Measurements from ENCODE around the gene GNPTG.
A peak's percentile ranks its signal among the peaks of the same experiment; 100 is the strongest.
"Not testable (repeated sequence)": the region's sequence is repeated elsewhere in the genome, so short reads cannot be mapped to it uniquely, and the experiment has no call there.

GNPTG gene

GRCh38 chr16:1328136-1328535, 23.6 kb upstream of the GNPTG start:
- H3K9ac ChIP-seq (ENCODE audit: low read length in 2 of 2); H3K4me3 ChIP-seq (ENCODE audit: low read length in 2 of 2); H3K9me3 ChIP-seq (ENCODE audit: control insufficient read depth in 2 of 2, low read length in 2 of 2); H3K27ac ChIP-seq (ENCODE audit: low read length): not testable (repeated sequence)
- H3K36me3 ChIP-seq (ENCODE audit: control insufficient read depth in 2 of 2, insufficient read depth in 2 of 2, low read length in 2 of 2): peaks cover 13 to 14% of the 10 kb centered on the region in 2 donors
- H3K27me3 ChIP-seq (ENCODE audit: control insufficient read depth in 1 of 2, insufficient read depth in 2 of 2, low read length in 2 of 2): peaks cover 9 to 22% of the 10 kb centered on the region in 2 donors
- peaks cover 15% of the 10 kb centered on the region for H3K4me1 ChIP-seq (ENCODE audit: control insufficient read depth, insufficient read depth, low read length)

GRCh38 chr16:1328961-1329360, 22.8 kb upstream of the GNPTG start:
- H3K27me3 ChIP-seq (ENCODE audit: control insufficient read depth in 1 of 2, insufficient read depth in 2 of 2, low read length in 2 of 2): peaks cover 10 to 29% of the 10 kb centered on the region in 2 donors
- H3K4me1 ChIP-seq (ENCODE audit: control insufficient read depth, insufficient read depth, low read length): peaks cover 20% of the 10 kb centered on the region
- H3K9ac ChIP-seq (ENCODE audit: low read length in 2 of 2); H3K4me3 ChIP-seq (ENCODE audit: low read length in 2 of 2); H3K27ac ChIP-seq (ENCODE audit: low read length); H3K36me3 ChIP-seq (ENCODE audit: control insufficient read depth in 2 of 2, insufficient read depth in 2 of 2, low read length in 2 of 2); H3K9me3 ChIP-seq (ENCODE audit: control insufficient read depth in 2 of 2, low read length in 2 of 2): not testable (repeated sequence)

- no peak overlapping the region for H3K27ac ChIP-seq (ENCODE audit: low read length)
- peaks cover 0 to 3% of the 10 kb centered on the region in 2 donors for H3K9me3 ChIP-seq (ENCODE audit: control insufficient read depth in 2 of 2, low read length in 2 of 2)
- H3K27me3 ChIP-seq (ENCODE audit: control insufficient read depth in 1 of 2, insufficient read depth in 2 of 2, low read length in 2 of 2): peaks cover 21 to 43% of the 10 kb centered on the region in 2 donors
- H3K4me1 ChIP-seq (ENCODE audit: control insufficient read depth, insufficient read depth, low read length): peaks cover 24% of the 10 kb centered on the region
- peaks cover 0 to under 1% of the 10 kb centered on the region in 2 donors for H3K36me3 ChIP-seq (ENCODE audit: control insufficient read depth in 2 of 2, insufficient read depth in 2 of 2, low read length in 2 of 2)
- H3K4me3 ChIP-seq (ENCODE audit: low read length in 2 of 2): no peak overlapping the region
- H3K9ac ChIP-seq (ENCODE audit: low read length in 2 of 2): no peak overlapping the region
These were observed 21.3 kb upstream of the GNPTG start for GRCh38 chr16:1330260-1330914.

- Histone ChIP-seq H3K9ac (ENCODE audit: low read length in 2 of 2) (no peak overlapping the region), H3K27ac (ENCODE audit: low read length) (no peak overlapping the region), H3K9me3 (ENCODE audit: control insufficient read depth in 2 of 2, low read length in 2 of 2) (peaks cover 0 to 3% of the 10 kb centered on the region in 2 donors), H3K4me1 (ENCODE audit: control insufficient read depth, insufficient read depth, low read length) (peaks cover 24% of the 10 kb centered on the region), H3K36me3 (ENCODE audit: control insufficient read depth in 2 of 2, insufficient read depth in 2 of 2, low read length in 2 of 2) (no peaks in the 10 kb centered on the region), H3K4me3 (ENCODE audit: low read length in 2 of 2) (peak overlapping the region in 1 of 2 donors; percentile 60), H3K27me3 (ENCODE audit: control insufficient read depth in 1 of 2, insufficient read depth in 2 of 2, low read length in 2 of 2) (peaks cover 24 to 50% of the 10 kb centered on the region in 2 donors)
These were observed 20.6 kb upstream of the GNPTG start for GRCh38 chr16:1330931-1331711.

GRCh38 chr16:1331712-1332617, 19.8 kb upstream of the GNPTG start:
- Histone ChIP-seq H3K27me3 (ENCODE audit: control insufficient read depth in 1 of 2, insufficient read depth in 2 of 2, low read length in 2 of 2) (peaks cover 24 to 51% of the 10 kb centered on the region in 2 donors), H3K4me1 (ENCODE audit: control insufficient read depth, insufficient read depth, low read length) (peaks cover 24% of the 10 kb centered on the region), H3K27ac (ENCODE audit: low read length) (no peak overlapping the region), H3K4me3 (ENCODE audit: low read length in 2 of 2) (peak overlapping the region; percentile 25 to 60), H3K36me3 (ENCODE audit: control insufficient read depth in 2 of 2, insufficient read depth in 2 of 2, low read length in 2 of 2) (no peaks in the 10 kb centered on the region), H3K9ac (ENCODE audit: low read length in 2 of 2) (no peak overlapping the region), H3K9me3 (ENCODE audit: control insufficient read depth in 2 of 2, low read length in 2 of 2) (peaks cover 0 to 3% of the 10 kb centered on the region in 2 donors)

- Histone ChIP-seq H3K4me3 (ENCODE audit: low read length in 2 of 2) (peak overlapping the region in 1 of 2 donors; percentile 60), H3K9ac (ENCODE audit: low read length in 2 of 2) (no peak overlapping the region), H3K9me3 (ENCODE audit: control insufficient read depth in 2 of 2, low read length in 2 of 2) (peaks cover 0 to 3% of the 10 kb centered on the region in 2 donors), H3K27me3 (ENCODE audit: control insufficient read depth in 1 of 2, insufficient read depth in 2 of 2, low read length in 2 of 2) (peaks cover 24 to 51% of the 10 kb centered on the region in 2 donors), H3K36me3 (ENCODE audit: control insufficient read depth in 2 of 2, insufficient read depth in 2 of 2, low read length in 2 of 2) (no peaks in the 10 kb centered on the region), H3K4me1 (ENCODE audit: control insufficient read depth, insufficient read depth, low read length) (peaks cover 24% of the 10 kb centered on the region), H3K27ac (ENCODE audit: low read length) (no peak overlapping the region)
These were observed 19.0 kb upstream of the GNPTG start for GRCh38 chr16:1332618-1333148.

GRCh38 chr16:1333149-1333812, 18.4 kb upstream of the GNPTG start, which contains the start of gene BAIAP3:
BAIAP3 (plus strand) TSS chr16:1333645; CDS start chr16:1338550, 4,905 bp downstream.
- peak within 1 kb of the TSS in 1 of 2 donors; percentile 60 for H3K4me3 ChIP-seq (ENCODE audit: low read length in 2 of 2)
- H3K9ac ChIP-seq (ENCODE audit: low read length in 2 of 2): no peak within 1 kb of the TSS
- no peaks in the 10 kb centered on the region for H3K36me3 ChIP-seq (ENCODE audit: control insufficient read depth in 2 of 2, insufficient read depth in 2 of 2, low read length in 2 of 2)
- H3K9me3 ChIP-seq (ENCODE audit: control insufficient read depth in 2 of 2, low read length in 2 of 2): peaks cover 0 to 3% of the 10 kb centered on the region in 2 donors
- H3K27ac ChIP-seq (ENCODE audit: low read length): no peak within 1 kb of the TSS
- H3K27me3 ChIP-seq (ENCODE audit: control insufficient read depth in 1 of 2, insufficient read depth in 2 of 2, low read length in 2 of 2): peaks cover 24 to 51% of the 10 kb centered on the region in 2 donors
- H3K4me1 ChIP-seq (ENCODE audit: control insufficient read depth, insufficient read depth, low read length): peaks cover 24% of the 10 kb centered on the region

- H3K27ac ChIP-seq (ENCODE audit: low read length): no peak overlapping the region
- peaks cover 24% of the 10 kb centered on the region for H3K4me1 ChIP-seq (ENCODE audit: control insufficient read depth, insufficient read depth, low read length)
- H3K36me3 ChIP-seq (ENCODE audit: control insufficient read depth in 2 of 2, insufficient read depth in 2 of 2, low read length in 2 of 2): no peaks in the 10 kb centered on the region
- H3K9ac ChIP-seq (ENCODE audit: low read length in 2 of 2): no peak overlapping the region
- H3K27me3 ChIP-seq (ENCODE audit: control insufficient read depth in 1 of 2, insufficient read depth in 2 of 2, low read length in 2 of 2): peaks cover 24 to 51% of the 10 kb centered on the region in 2 donors
- peaks cover 0 to 3% of the 10 kb centered on the region in 2 donors for H3K9me3 ChIP-seq (ENCODE audit: control insufficient read depth in 2 of 2, low read length in 2 of 2)
- peak overlapping the region in 1 of 2 donors; percentile 60 for H3K4me3 ChIP-seq (ENCODE audit: low read length in 2 of 2)
These were observed 17.7 kb upstream of the GNPTG start for GRCh38 chr16:1333854-1334700.

GRCh38 chr16:1334739-1335138, 17.0 kb upstream of the GNPTG start:
- Histone ChIP-seq H3K4me1 (ENCODE audit: control insufficient read depth, insufficient read depth, low read length) (peaks cover 24% of the 10 kb centered on the region), H3K27me3 (ENCODE audit: control insufficient read depth in 1 of 2, insufficient read depth in 2 of 2, low read length in 2 of 2) (peaks cover 24 to 51% of the 10 kb centered on the region in 2 donors), H3K9ac (ENCODE audit: low read length in 2 of 2) (no peak overlapping the region), H3K27ac (ENCODE audit: low read length) (no peak overlapping the region), H3K9me3 (ENCODE audit: control insufficient read depth in 2 of 2, low read length in 2 of 2) (peaks cover 0 to 3% of the 10 kb centered on the region in 2 donors), H3K36me3 (ENCODE audit: control insufficient read depth in 2 of 2, insufficient read depth in 2 of 2, low read length in 2 of 2) (no peaks in the 10 kb centered on the region), H3K4me3 (ENCODE audit: low read length in 2 of 2) (no peak overlapping the region)
